ENCODE data around the gene CCDC146. TPM values are rescaled to one million over a fixed set of nuclear protein-coding genes. Genes with fewer than 3 reads are reported as not detected.

The CCDC146 gene
- total and polyA plus RNA-seq, 9 donors, result 5.3 to 44.6 (median 14.0) TPM

GRCh38 chr7:77254915-77255314 lies 132.5 kb downstream of the CCDC146 start:
- TF ChIP-seq POLR2A (IDR thresholded peaks at IDR 0.05) (no peak), CTCF (IDR thresholded peaks at IDR 0.05) (no peak), EP300 (IDR thresholded peaks at IDR 0.05) (no peak)
- intact Hi-C loops (cut with DNase I), result no loop called here
- no peaks in the 10 kb centered on the region for H3K9me3 ChIP-seq
- H3K4me3 ChIP-seq, result no peak overlapping the region
- H3K27ac ChIP-seq, result no peak overlapping the region
- 9 to 23% (median 20%) methylated on average over 2 of the region's 2 CpGs for WGBS, 3 donors
- no peaks in the 10 kb centered on the region for H3K27me3 ChIP-seq
- H3K36me3 ChIP-seq, result no peaks in the 10 kb centered on the region
- H3K4me1 ChIP-seq (ENCODE audit: insufficient read depth), result peaks cover 9% of the 10 kb centered on the region
- no peak for DNase-seq

GRCh38 chr7:77258014-77258413 lies 135.6 kb downstream of the CCDC146 start:
- Histone ChIP-seq H3K27ac (no peak overlapping the region), H3K4me1 (ENCODE audit: insufficient read depth) (peaks cover 6% of the 10 kb centered on the region), H3K4me3 (no peak overlapping the region), H3K27me3 (no peaks in the 10 kb centered on the region), H3K9me3 (no peaks in the 10 kb centered on the region), H3K36me3 (no peaks in the 10 kb centered on the region)
- no peak for TF ChIP-seq EP300 (IDR thresholded peaks at IDR 0.05)
- TF ChIP-seq POLR2A (IDR thresholded peaks at IDR 0.05), result no peak
- no peak for TF ChIP-seq CTCF (IDR thresholded peaks at IDR 0.05)
- no peak for DNase-seq
- WGBS, 3 donors, result 98 to 100% (median 100%) methylated on average over 1 of the region's 1 CpG
- intact Hi-C loops (cut with DNase I), result no loop called here

DNA sequence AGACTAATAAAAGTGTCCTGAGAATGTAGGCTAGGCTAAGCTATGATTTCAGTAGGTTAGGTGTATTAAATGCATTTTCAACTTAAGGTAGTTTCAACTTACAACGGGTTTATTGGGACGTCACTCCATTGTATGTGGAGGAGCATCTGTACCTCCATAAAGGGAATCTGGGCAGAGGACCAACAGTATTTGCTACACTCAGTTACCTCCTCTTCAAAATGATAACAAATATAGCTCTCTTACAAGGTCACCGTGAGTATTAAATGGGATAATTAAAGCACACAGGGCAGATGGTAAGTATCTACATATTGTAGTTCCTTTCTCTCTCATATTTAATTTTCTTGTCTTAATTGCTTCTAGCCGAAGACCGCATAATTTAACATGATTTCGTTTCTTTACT lies 136.2 kb downstream of the CCDC146 start:
- Histone ChIP-seq H3K4me3 (no peak overlapping the region), H3K4me1 (ENCODE audit: insufficient read depth) (peaks cover 6% of the 10 kb centered on the region), H3K36me3 (no peaks in the 10 kb centered on the region), H3K27me3 (no peaks in the 10 kb centered on the region), H3K9me3 (no peaks in the 10 kb centered on the region), H3K27ac (no peak overlapping the region)
- WGBS, 3 donors, result 20 to 22% (median 20%) methylated on average over 6 of the region's 6 CpGs
- TF ChIP-seq EP300 (IDR thresholded peaks at IDR 0.05) (no peak), CTCF (IDR thresholded peaks at IDR 0.05) (no peak), POLR2A (IDR thresholded peaks at IDR 0.05) (no peak)
- intact Hi-C loops (cut with DNase I), result no loop called here
- DNase-seq, result no peak

GRCh38 chr7:77262316-77262715 lies 139.9 kb downstream of the CCDC146 start:
- no peak for DNase-seq
- no peaks in the 10 kb centered on the region for H3K4me1 ChIP-seq (ENCODE audit: insufficient read depth)
- H3K36me3 ChIP-seq, result no peaks in the 10 kb centered on the region
- no peak for TF ChIP-seq CTCF (IDR thresholded peaks at IDR 0.05)
- TF ChIP-seq POLR2A (IDR thresholded peaks at IDR 0.05), result no peak
- TF ChIP-seq EP300 (IDR thresholded peaks at IDR 0.05), result no peak
- intact Hi-C loops (cut with DNase I), result loop anchor here in 1 of 4 donors (10.0 kb wide), 1 partner anchor 62 kb away; no protein-coding TSS in a partner anchor
- no peak overlapping the region for H3K4me3 ChIP-seq
- WGBS, 3 donors, result 96 to 97% (median 97%) methylated on average over 4 of the region's 4 CpGs
- H3K27me3 ChIP-seq, result no peaks in the 10 kb centered on the region
- no peaks in the 10 kb centered on the region for H3K9me3 ChIP-seq
- no peak overlapping the region for H3K27ac ChIP-seq

All from ovary (tissue), 9 donors.